Fibroblast of mammary gland (primary cell): Measurements from ENCODE around the gene PBLD.
"Not testable (repeated sequence)": the region's sequence is repeated elsewhere in the genome, so short reads cannot be mapped to it uniquely, and the experiment has no call there.

Experiments used
- DNase-seq: peaks from one replicate; pipeline ENCODE4 v3.0.0-alpha.2; 2010; ENCODE audit warnings: low read depth
- H3K4me3 ChIP-seq: 2 replicates; pipeline ENCODE4 v1.5.1; 2011; ENCODE audit warnings: low read depth, mild to moderate bottlenecking, low read length, moderate library complexity; ENCODE audit not compliant: control insufficient read depth
- TF ChIP-seq, protein P1 (sequence below): conservative IDR thresholded peaks from 2 replicates; pipeline ENCODE4 v1.5.1; 2011; ENCODE audit warnings: low read depth, low read length, inconsistent platforms; ENCODE audit not compliant: control insufficient read depth, insufficient read depth

PBLD gene

DNA sequence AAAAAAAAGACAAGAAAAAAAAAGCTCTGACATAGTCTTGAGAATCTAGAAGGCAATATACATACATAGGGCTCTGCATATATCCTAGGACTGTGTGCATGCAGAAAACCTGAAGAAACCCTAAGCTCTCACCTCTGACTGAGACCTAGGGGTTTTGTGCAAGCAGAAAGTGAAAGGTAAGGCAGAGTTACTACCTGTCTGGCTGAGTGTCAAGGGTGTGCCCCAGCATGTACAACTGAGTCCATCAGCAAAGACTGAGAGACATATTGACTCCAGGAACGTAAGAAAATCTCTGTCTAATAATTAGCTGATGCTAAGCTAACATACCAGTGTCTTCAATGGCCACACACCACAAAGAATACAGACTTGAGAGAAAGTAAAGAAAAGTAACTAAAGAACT is 17.1 kb downstream of the PBLD start:
- DNase-seq: no peak
- TF ChIP-seq, protein P1, sequence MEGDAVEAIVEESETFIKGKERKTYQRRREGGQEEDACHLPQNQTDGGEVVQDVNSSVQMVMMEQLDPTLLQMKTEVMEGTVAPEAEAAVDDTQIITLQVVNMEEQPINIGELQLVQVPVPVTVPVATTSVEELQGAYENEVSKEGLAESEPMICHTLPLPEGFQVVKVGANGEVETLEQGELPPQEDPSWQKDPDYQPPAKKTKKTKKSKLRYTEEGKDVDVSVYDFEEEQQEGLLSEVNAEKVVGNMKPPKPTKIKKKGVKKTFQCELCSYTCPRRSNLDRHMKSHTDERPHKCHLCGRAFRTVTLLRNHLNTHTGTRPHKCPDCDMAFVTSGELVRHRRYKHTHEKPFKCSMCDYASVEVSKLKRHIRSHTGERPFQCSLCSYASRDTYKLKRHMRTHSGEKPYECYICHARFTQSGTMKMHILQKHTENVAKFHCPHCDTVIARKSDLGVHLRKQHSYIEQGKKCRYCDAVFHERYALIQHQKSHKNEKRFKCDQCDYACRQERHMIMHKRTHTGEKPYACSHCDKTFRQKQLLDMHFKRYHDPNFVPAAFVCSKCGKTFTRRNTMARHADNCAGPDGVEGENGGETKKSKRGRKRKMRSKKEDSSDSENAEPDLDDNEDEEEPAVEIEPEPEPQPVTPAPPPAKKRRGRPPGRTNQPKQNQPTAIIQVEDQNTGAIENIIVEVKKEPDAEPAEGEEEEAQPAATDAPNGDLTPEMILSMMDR: no peak
- no peak overlapping the region for H3K4me3 ChIP-seq

DNA sequence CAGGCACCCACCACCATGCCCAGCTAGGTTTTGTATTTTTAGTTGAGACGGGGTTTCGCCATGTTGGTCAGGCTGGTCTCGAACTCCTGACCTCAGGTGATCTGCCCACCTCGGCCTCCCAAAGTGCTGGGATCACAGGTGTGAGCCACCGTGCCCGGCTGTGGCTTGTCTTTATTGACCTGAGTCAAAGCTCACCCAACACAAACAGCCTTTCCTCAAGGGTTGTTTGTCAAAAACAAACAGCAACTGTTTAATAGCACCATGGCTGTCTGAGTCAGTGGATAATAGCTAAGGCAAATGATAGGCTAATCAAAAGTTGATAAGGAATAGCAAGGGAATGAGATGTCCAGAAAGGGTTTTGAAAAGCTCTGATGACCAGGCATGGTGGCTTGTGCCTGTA is 17.8 kb downstream of the PBLD start:
- DNase-seq, H3K4me3 ChIP-seq: not testable (repeated sequence)

DNA sequence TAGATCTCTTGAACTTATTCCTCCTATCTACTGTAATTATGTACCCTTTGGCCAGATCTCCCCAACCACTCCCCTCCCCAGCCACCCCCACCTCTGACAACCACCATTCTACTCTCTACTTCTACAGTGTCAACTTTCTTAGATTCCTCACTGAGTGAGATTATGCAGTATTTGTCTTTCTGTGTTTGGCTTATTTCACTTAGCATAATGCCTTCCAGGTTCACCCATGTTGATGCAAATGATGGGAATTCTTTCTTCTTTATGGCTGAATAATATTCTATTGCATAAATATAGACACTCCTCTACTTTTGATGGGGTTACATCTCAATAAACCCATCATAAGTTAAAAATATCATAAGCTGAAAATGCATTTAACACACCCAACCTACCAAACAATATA is 22.2 kb downstream of the PBLD start:
- DNase-seq: no peak
- TF ChIP-seq, protein P1: no peak
- no peak overlapping the region for H3K4me3 ChIP-seq

DNA sequence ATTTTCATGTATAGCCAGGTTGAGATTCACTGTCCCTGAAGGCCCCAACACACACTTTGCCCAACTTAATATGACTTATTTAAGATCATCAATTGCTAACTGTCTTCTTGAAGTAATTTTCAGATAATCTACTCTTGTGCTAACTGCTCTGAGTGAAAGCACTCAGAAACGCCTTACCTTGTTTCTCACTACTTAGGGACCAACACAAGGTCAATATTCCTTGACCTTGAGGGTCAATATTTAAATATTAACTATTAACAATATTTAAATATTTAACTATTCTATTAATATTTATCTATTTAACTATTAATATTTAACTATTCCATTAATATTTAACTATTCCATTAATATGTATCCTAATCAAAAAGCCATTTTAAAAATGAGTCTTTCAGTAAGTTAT is 26.9 kb downstream of the PBLD start:
- TF ChIP-seq, protein P1: no peak
- H3K4me3 ChIP-seq: no peak overlapping the region
- DNase-seq: no peak

DNA sequence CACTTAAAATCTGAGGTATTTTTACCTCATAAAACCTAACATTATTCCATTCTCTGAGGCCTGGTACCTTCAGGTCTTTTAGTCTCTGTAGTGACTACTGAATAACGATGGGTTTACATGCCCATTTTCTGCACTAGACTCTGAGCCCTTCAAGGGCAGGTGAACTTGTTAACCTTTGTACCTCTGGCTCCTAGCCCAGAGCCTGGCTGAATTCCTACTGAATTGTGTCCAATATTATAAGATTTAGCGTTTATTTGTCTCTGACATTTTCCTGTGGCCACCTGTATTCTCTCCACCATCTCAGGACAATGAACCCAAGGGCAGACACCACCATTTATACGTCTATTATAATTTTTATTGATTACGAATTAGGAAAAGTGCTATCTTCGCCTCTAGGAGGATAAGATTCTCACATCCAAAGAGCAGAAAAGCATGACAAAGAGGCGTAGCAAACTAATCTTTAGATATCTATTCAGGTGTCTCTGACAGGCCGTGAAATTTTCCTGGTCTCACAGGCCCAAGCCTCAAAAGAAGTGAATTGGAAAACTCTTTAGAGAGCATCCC is 28.8 kb downstream of the PBLD start:
- no peak for DNase-seq

DNA sequence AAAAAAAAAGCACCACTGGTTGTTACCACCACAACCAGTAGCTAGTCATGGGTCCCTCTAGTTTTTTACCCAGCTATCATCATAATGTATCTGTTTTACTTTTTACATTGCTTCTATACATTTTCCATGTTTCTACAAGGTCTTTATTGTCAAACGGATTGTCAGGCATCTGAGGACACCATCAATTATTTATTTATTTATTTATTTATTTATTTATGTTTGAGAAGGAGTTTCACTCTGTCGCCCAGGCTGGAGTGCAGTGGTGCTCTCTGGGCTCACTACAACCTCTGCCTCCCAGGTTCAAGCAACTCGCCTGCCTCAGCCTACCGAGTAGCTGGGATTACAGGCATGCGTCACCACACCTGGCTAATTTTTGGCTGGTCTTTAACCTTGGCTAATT is 29.9 kb downstream of the PBLD start:
- H3K4me3 ChIP-seq: no peak overlapping the region
- DNase-seq: no peak
- TF ChIP-seq, protein P1: no peak

More for the DNA sequence above, 28.8 kb downstream of the PBLD start:
- TF ChIP-seq, protein P1: no peak
- no peak overlapping the region for H3K4me3 ChIP-seq

DNA sequence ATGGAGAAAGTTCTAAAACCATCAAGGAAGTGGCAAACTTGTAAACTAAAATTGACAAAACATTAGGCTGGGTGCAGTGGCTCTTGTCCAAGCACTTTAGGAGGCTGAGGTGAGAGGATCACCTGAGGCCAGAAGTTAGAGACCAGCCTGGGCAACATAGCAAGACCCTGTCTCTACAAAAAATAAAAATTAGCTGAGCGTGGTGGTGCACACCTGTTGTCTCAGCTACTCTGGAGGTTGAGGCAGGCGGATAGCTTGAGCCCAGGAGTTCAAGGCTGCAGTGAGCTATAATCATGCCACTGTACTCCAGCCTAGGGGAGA is 30.3 kb downstream of the PBLD start:
- TF ChIP-seq, protein P1: no peak
- no peak overlapping the region for H3K4me3 ChIP-seq
- DNase-seq: no peak
